Stimulated activated CD8-positive, alpha-beta memory T cell treated with anti-CD3 and anti-CD28 coated beads, Interleukin-4, amount 100 ng/mL, for 24 hours (primary cell): ENCODE data around the gene REXO2.

Source experiments
- DNase-seq: peaks from one replicate; pipeline ENCODE4 v3.0.0-alpha.2; 2020; ENCODE audit warnings: low read depth

REXO2 gene

DNA sequence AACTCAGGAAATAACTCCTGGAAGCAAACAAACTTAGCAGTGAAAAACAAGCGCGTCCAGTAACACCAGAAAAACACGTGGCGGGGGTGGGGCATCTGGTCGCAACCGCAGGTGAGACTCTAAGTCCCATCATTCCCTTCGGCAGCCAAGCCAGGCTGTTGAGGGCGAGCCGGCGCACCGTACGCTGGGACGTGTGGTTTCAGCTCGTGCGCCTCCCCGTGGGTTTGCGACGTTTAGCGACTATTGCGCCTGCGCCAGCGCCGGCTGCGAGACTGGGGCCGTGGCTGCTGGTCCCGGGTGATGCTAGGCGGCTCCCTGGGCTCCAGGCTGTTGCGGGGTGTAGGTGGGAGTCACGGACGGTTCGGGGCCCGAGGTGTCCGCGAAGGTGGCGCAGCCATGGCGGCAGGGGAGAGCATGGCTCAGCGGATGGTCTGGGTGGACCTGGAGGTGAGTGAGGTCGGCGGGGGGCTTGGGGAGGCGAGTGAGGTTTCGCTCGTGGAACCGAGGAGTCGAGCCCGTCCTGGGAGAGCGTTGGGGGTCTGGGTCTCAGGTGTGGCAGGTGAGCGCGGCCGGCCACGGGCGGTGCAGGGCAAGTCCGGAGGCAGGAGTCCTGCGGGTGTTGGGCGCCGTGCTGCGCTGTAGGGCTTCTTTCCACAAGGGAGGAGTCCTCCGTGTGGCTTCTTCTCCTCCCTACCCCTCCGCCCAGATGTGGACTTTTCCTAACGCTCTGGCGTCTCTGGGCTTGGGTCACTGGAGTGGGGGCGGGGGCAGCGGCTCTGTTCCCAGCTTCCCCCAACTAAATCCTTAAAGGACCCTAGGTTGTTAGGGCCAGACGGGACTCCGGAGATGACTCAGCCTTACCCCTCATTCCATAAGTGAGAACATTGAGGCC is at the start of gene REXO2:
Gene REXO2 (plus strand): TSS at position 239 of the 892 bp plus-strand sequence. CDS start 62 bp downstream, at position 301.
- peak; percentile 91 for DNase-seq

DNA sequence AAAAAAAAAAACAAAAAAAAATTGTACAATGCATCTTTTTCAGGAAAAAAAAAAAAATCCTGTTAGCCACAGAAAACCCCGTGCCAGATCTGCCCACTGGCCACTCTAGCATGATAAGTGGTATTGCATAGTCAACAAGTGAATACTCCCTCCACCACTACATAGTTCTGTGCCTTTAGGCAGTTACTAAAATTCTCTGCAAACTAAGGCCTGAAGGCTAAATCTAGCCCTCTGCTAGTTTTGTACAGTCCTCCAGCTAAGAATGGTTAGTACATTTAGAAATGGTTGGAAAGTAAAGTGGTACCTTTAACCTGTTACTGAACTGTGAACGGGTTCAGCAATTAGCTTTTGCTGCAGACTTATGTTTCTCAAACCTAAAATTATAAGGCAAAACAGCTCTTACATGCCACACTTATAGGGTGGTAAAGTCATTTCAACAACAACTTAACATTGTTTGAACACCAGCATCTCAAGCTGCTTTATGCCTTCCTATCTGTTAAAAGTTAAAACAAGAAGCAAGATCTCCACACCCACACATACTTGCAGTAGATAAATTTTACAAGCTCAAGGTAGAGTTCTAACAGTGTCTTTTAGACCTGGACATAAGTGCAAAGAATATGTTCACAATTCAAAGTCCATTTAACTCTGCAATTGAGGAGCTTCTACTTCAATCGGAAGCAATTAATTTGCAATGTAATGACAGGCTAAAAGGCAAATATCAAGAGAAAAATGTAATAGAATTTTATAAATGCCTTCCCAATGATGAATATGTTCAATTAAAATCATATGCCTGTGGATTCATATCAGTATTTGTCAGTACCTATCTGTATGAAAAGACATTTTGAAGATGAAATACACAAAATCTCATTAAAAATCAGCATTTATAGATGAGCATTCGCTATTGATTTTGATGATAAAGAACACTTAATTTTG is 46.3 kb upstream of the REXO2 start:
- DNase-seq = no peak

DNA sequence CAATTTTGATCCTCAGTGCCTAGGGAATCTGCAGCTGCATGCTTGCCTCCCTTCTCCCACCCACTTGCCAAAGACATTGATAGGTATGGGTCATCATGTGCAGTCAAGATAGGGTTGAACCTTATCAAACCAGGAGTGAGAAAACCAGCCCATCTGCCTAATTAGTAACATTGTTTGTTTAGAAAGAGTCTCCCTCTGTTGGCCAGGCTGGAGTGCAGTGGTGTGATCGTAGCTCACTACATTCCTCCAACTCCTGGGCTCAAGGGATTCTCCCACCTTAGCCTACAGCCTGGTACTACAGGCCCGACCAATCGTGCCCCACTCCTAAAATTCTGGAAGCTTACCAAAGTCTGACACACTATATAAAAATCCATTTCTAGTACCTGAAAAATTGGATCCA is 43.5 kb upstream of the REXO2 start:
- no peak for DNase-seq

DNA sequence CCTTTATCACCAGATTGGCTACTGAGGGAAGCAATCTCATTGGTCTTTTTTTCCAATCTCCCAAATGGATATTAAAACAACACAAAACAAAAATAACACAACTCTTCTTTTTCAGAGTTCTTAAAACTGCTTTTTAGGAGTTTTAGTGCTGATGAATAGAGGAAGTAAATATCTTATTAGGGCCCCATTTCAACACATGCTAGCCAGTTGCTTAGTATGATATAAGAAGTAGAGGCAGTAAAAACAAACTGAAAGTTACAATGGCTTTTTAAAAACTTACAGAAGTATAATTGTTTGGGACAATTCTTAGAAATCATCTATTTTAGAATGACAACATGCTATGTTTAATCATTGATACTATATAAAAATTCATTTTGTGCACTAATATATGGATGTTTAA is 42.4 kb upstream of the REXO2 start:
- no peak for DNase-seq

DNA sequence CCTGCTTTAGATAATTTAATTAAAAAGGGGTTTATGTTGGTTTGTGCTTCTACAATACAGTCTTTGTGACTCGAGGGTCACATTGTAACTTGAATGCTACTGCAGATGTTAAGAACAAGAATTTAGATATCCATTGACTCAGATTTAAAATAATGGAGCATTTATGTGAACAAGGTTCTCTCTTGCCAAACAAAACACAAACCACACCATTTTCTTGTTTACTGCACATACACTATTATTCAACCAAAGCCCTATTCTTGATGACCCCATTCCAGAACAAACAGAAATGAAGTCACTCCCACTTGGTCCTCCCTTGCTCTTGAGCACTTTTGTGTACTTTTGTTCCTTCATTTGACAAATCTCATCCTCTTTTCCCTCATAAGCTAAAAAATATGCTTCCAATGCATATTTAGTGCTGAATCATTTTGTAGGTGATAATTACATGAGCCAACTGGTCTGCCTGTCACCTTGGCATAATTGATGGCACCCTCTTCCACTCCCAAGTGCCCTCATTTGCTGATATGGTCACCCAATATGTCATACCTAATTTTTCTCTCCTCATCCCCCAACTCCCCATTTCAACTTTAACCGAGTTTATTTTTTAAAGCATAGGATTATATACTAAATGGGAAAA is 41.8 kb upstream of the REXO2 start:
- no peak for DNase-seq

DNA sequence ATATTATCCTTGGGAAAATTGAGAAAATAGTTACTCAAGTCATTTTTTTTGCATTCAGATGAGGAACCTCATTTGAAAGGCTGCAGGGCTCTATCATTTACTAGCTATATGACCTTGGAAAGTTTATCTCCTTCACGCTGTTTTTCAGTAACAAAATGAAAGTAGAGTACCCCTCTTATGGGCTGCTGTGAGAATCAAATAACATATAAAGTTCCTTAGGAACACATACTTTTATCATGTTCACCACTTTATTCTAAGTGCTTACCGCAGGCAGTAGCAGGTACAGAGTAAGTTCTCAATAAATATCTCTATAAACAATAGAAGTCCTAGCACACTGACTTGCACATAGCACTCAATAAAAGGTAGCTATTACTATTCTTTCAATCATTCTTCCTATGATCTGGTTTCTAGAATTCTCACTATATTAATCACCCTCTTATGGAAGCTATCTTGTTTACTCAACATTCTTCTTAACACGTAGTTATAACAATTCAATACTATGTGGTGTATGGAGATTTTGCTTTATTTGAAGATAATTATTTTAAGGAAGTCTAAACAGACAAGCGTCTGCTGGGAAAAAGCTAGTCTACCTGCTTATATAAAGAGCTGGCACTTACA is 40.9 kb upstream of the REXO2 start:
- no peak for DNase-seq

DNA sequence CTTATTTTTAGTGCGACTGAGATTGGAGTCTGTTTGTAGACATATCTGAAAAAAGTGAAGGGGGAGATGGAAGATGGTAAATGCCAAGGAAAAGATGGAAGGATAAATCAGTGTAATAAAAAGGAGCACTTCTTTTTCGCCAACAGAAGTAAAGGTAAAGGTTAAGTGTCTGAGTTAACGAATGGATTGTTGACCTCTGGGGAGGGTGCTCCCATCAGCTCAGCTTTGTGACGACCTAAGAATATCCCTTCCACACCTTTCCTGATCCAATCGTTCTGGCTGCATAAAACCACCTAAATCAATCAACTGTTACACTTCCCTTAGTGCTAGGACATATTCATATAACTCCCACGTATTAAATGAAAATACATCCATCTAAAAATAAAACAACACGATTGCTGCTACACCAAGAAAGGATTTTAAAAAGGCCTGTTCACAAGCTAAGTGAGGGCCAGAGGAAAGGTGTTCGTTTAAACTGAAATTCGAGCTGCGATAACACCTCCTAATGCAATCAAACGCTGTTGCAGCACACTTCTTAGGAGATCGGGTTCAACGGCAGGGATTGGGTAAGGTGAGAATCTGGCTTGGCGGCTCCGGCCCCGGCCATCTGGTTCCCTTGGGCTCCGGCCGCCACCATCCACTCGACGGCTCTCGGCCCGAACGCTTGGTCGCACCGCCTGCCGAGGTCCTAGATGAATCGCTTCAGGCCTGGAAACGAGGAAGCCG is 39.6 kb upstream of the REXO2 start:
- DNase-seq = no peak

DNA sequence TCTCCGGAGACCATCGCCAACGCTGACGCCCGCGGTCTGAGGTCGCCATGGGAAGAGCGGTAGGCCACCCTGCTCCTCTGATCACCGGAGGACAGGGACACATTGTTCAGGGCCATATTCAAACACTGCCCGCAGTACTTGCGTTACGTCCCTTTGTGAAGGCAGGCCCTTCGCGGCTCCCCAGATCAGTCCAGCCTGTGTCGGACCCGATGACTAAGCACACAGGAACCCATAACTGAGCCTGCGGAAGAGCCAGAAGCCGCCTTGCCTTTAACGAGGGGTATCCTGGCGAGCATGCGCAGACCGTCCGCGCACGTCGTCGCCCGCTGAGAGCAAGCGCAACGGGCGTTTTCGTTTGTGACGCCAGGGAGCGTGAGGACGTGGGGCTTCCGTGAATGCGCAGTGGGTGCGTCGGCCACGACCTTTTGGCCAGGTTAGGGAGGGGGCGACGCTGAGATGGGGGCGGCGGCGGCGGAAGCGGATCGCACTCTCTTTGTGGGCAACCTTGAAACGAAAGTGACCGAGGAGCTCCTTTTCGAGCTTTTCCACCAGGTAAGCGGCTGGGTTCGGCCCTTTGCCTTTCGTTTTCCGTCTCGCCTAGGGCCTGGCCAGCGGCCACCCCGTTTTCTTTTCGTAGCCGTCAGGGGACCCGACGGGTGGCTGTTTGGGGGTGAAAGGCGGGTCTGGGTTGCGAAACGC is 38.9 kb upstream of the REXO2 start, which contains the start of the genes C11orf71 and RBM7:
Gene C11orf71 (minus strand): TSS at position 296 of the 699 bp plus-strand sequence. CDS start 180 bp downstream, at position 116.
Gene RBM7 (plus strand): TSS at position 451 of the 699 bp plus-strand sequence. CDS start 6 bp downstream, at position 457.
- peak; percentile 98 for DNase-seq

DNA sequence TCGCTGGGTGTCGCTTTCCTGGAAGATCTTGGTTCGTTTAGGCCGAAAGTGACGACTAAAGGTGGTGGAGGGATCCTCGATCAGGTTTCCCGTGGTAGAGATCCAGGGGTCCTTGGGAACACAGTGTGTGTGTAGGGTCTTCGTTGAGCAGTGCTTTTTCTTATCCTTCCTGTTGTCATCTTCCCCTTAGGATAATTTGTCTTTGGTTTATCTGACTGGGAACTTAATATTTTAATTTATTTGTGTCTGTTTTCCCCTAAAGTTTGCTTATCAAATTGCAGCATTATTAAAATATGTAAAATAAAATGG is 38.4 kb upstream of the REXO2 start:
- DNase-seq = no peak

DNA sequence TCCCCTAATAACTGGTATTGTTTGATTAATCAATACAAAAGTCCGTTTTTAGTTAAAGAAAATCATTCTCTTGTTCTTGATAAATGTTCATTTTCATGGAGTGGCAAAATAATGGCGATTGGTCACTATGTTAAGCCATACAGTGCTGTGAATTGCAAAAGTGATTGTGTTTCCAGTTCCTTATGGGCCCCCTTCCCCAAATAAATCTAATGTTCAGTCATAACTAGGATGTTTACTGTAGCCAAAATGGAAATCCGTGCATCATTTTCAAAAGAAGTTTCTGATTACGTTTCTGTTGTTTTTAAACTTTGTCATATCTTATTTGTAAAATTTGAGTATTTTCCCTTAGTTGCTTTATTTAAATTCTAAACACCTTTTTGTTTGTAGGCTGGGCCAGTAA is 38.0 kb upstream of the REXO2 start:
- no peak for DNase-seq

DNA sequence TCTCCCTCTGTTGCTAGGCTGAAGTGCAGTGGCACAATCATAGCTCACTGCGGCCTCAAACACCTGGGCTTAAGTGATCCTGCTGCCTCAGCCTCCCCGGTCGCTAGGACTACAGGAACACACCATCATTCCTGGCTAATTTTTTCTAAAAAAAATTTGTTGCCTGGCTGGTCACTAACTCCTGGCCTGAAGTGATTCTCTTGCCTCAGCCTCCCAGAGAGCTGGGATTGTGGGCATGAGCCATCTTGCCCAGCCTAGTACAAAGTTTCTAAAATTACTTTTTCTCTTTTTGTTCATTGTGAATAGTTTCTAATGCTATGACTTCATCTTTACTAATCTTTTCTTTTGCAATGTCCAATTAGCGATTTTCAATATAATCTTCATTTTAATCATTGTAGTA is 26.3 kb upstream of the REXO2 start:
- no peak for DNase-seq

DNA sequence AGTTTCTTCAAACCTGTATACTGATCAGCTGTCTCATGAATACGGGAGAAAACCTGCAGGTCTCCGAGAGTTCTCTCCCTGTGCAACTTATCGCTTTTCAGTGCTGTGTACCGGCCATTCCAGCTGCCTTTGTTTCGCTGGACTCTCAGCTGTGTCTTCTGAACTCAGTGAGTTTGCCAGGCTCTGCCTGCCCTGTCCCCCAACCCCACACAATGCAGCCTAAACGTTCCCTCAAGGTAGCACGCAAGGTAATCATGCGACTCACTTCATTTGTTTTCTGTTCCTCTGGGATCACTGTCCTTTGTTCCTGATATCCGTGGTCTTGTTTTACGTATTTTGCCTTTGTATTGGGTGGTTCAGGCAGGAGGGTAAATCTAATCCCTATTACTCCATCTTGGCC is 25.3 kb upstream of the REXO2 start:
- DNase-seq = no peak

DNA sequence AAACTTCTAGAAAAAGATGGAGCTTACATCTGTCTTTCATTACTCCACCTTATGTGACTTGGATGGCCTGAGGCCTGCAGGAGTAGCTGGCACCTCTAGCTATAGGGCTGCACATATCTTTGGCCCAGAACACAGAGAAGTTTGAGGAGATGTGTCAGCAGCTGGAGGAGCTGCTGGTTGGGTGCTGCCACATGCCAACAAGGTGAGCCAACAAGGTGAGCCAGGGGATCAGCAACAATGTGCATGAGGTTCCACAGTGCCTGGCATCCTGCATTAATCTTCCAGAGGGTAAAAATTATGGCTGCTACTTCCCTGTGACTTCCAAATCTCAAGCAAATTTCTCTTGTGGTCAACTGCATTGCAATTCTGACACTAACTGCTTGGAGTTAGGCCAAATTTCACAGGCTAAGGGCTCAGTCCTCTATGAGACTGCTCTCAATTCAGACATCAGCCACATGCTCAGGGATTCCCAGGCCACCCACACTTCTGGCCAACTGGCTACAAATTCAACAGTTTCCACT is 22.8 kb upstream of the REXO2 start:
- no peak for DNase-seq

DNA sequence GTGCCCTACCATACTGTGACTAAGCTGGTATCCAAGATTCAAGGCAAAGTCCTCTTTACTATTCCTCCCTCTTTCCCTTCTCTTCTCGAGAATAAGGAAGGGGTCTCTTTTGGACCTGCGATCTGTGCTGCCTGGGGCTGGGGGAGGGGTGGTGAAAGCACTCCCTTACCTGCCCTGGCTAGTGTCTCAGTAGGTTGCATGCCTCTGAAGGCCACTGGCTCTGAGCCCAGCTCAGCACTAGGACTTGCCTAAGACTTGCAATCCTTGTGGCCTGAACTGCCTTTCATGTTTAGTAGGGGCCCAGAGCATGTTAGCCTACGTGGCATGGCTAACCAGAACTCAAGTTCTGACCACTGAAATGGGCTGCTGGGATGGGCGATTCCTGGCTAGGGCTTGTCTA is 13.0 kb upstream of the REXO2 start:
- no peak for DNase-seq

DNA sequence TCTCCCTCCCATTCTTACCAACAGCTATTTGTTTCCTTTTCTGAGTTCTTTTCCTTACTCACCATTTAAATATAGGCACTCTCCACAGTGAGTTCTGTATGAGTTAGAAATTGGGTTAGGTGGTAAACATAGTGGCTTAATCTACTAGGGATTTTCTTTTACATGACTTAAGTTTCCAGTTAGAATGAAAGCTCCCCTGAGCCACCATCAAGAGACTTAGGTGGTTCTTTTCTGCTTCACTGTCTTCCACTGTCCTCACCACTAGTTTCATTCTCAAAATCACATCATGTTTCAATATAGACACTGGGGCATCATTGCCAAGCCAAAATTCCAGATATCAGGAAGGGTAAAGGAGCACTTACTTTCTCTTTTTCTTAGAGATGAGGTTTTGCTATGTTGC is 9.0 kb upstream of the REXO2 start:
- no peak for DNase-seq

DNA sequence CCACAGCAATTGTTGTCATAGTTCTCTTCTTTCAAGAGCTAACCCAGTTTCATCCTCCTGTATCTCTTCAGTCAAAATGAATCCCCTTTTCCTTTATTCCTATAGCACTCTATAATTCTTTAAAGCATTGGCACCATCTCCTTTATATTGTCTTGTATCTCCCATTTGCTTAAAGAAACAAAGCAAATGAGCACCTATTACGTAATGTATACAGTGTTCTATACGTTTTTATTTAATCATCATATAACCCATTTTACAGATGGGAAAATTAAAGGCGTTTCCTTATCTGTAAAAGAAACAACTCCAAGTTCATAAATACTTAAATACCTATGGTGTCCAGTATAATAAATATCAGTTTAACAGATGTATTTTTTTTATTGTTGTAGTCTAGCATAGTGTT is 6.4 kb upstream of the REXO2 start:
- no peak for DNase-seq

DNA sequence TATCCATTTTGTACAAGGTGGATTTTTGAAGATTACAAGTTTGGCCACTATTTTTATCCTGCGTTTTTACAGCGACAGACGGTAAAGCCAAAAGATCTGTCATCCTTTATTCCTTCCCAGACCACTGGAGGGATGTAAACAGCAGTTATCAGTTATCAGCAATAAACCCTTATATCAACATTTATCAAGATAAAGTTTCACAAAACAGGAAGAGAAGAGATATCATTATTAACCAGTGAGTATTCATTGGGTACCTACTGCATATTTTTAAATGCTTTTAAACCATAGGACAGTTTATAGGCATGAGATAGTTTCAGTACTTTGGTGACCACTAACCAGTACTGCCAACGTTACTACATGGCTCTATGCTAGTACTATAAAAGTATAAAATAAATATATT is 5.9 kb upstream of the REXO2 start:
- no peak for DNase-seq

DNA sequence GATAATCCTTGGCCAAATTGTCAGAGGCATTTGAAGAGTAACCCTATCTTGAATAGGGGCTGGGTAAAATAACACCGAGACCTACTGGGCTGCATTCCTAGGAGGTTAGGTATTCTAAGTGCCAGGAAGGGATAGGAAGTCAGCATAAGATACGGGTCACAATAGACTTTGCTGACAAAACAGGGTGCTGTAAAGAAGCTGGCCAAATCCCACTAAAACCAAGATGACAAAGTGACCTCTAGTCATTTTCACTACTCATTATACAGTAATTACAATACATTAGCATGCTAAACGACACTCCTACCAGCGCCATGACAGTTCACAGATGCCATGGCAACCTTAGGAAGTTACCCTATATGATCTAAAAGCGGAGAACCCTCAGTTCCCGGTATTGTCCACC is 964 bp upstream of the REXO2 start:
- no peak for DNase-seq

DNA sequence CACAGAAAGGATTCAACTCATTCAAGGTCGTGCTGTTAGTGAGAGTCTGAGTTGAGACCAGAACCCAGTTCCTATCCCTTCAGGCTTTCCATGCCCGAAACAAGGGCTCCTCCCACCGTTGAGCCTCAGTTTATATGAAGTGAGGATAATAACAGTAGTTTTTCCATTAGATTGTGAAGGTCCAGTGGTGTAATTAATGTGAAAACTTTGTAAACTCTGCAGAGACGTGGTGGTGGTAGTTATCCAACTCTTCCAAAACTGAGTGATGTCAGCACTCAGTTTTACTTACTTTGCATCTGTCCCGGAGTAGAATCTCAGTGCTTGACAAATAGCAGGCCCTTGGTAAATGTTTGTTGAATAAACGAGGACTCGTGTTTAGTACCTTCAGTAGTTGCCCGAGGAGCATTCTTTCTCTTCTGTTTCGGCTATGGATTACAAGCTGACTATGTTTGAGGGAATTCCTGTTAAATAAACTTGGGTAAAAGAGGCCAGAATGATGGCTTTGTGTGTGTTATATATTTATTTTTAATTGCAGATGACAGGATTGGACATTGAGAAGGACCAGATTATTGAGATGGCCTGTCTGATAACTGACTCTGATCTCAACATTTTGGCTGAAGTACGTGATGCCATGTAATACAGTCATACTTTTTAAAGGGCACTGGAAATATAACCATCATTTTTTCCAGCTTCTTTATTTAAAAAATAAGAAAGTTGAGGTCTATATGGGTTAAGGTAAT is 1.0 kb downstream of the REXO2 start:
- DNase-seq = no peak
